GM12864 (cell line): ENCODE data around the gene ELMOD1.
"Not testable (repeated sequence)": the region's sequence is repeated elsewhere in the genome, so short reads cannot be mapped to it uniquely, and the experiment has no call there.

ENCODE experiments used
- DNase-seq: peaks from one replicate; pipeline ENCODE4 v3.0.0-alpha.2; 2011; ENCODE audit warnings: low read depth
- H3K4me3 ChIP-seq: 2 replicates; pipeline ENCODE4 v1.5.1; 2011; ENCODE audit warnings: mild to moderate bottlenecking, low read depth, low read length, control low read depth
- TF ChIP-seq, protein P1 (sequence below): IDR thresholded peaks from 2 replicates; pipeline ENCODE4 v1.5.1; 2011; ENCODE audit warnings: low read depth, mild to moderate bottlenecking, moderate library complexity, low read length, control low read depth, inconsistent platforms; ENCODE audit errors: missing control alignments

ELMOD1 gene

DNA sequence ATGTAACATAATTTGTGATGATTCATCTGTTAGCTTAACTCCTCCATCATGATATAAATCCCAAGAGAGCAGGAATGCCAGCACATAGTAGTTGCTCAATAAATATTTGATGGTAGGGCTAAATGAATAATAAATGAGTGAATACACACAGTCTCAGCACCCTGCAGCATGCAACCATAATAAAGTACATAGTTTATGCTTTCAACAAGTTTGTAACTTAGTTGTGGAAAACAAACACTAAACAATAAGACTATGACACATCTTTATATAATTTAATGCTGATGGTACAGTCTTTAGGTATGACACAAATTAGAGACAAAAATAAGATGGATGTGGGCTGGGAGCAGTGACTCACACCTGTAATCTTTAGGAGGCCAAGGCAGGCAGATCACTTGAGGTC lies 29.3 kb upstream of the ELMOD1 start:
- DNase-seq: no peak
- TF ChIP-seq, protein P1, sequence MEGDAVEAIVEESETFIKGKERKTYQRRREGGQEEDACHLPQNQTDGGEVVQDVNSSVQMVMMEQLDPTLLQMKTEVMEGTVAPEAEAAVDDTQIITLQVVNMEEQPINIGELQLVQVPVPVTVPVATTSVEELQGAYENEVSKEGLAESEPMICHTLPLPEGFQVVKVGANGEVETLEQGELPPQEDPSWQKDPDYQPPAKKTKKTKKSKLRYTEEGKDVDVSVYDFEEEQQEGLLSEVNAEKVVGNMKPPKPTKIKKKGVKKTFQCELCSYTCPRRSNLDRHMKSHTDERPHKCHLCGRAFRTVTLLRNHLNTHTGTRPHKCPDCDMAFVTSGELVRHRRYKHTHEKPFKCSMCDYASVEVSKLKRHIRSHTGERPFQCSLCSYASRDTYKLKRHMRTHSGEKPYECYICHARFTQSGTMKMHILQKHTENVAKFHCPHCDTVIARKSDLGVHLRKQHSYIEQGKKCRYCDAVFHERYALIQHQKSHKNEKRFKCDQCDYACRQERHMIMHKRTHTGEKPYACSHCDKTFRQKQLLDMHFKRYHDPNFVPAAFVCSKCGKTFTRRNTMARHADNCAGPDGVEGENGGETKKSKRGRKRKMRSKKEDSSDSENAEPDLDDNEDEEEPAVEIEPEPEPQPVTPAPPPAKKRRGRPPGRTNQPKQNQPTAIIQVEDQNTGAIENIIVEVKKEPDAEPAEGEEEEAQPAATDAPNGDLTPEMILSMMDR: no peak
- no peak overlapping the region for H3K4me3 ChIP-seq

DNA sequence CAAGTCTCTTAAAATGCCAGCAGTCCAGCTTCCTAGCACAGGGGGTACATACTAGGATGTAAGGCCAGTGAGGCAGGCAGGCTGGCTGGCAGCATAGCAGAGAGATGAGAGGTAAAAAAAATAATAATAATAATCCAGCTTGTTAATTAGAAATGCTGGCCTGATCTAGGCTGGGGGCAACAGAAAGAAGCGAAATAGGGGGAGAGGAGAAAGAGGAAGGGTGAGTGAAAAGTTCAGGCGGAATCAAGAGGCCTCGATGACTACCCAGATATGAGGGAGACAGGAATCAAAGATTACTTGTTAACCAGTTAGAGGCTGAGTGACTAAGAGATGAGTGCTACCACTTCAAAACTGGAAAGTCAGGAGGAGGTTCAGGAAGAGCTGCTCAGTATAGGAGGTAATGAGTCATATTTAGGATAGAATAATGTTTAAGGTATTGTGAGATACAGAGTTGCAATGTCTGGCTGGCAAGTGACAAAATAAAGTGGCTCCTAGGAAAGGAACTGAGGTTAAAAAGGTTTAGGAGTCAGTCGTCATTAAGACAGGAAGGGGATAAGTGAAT lies 28.2 kb upstream of the ELMOD1 start:
- H3K4me3 ChIP-seq: no peak overlapping the region
- DNase-seq: no peak
- TF ChIP-seq, protein P1: no peak

DNA sequence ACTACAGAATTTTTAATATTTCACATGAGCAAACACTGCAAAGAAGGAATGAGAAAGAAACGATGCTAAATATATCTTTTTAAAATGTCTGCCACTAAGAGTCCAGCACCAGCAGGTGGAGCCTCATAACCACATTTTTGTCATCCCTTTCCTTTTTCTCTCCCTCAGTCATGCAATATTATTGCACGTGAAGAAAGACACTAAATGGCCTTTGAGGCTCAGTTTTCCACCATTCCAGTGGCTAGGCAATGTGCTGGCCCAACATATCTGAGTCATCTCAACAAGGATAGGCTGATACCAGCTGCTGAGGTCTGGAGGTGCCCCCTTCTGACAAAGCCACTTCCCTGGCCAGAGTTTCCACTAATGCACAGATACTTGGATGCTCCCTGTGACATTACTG lies 27.2 kb upstream of the ELMOD1 start:
- no peak overlapping the region for H3K4me3 ChIP-seq

DNA sequence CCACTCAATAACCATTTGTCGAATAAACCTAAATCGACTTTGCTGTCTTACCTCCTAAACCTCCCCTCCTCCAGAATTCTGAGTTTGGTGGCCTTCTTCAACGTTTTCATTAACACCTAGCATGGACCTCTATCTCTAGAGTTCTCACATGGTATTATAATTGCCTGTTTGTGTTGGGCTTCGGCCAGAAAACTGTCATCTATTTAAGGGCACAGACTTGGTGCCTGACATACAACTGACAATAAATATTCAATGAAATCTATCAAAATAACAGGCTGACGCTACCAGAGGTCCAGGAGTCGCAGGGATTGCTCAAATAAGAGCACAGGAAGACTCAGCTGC lies 26.1 kb upstream of the ELMOD1 start:
- peak overlapping the region; percentile 62 for H3K4me3 ChIP-seq
- DNase-seq: no peak
- TF ChIP-seq, protein P1: no peak

More for the DNA sequence above, 27.2 kb upstream of the ELMOD1 start:
- TF ChIP-seq, protein P1: peak; percentile 66
- DNase-seq: peak; percentile 33

DNA sequence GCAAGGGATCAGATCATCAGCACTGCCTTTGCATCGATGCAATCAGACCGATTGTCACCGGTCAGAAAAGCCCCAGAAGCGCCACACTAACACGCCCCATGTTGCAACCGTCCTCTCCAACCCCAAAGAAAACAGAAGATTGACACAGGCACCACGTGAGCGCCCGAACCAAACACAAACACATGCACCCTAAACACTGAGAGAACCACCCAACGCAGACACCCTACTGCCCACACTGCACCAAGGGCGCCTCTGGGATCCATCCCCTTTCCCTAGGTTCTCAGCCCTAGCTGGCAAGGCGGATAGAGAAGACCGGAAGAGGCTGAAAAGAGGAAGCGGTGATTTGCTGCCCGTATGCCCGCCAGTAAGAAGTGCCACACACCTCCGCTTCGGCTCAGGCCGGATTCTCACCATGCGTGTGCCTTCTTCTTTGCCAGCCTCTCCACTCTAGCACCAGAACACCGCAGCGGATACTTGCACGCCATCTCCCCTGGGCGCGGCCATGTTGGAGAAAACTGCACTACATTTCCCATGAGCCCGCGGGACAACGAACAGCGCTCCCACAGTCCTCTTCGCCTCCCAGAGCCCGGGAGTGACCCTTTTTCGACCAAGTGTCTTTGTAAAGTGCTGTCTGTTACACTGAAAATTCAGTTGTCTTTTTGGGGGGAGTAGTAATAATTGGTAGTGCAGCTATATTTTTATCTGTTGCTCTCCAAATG lies 25.6 kb upstream of the ELMOD1 start, which contains the start of gene ALKBH8:
Gene ALKBH8 (minus strand): TSS at position 517 of the 719 bp plus-strand sequence. CDS start 4,842 bp downstream, outside the sequence.
- H3K4me3 ChIP-seq: peak within 1 kb of the TSS; percentile 62
- TF ChIP-seq, protein P1: no peak
- peak; percentile 49 for DNase-seq

DNA sequence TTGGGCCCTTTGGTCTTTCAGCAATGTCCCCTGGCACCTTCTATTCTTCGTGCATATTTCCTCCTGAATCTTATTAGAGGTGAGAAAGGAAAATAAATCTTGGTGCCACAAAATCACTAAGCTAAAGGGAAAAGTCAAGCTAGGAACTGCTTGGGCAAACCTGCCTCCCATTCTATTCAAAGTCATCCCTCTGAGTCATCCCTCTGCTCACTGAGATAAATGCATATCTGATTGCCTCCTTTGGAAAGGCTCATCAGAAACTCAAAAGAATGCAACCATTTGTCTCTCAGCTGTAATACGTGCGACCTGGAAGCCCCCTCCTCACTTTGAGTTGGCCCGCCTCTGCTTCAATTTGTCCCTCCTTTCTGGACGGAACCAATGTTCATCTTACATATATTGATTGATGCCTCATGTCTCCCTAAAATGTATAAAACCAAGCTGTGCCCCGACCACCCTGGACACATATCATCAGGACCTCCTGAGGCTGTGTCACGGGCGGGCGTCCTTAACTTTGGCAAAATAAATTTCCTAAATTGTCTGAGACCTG lies 24.9 kb upstream of the ELMOD1 start:
- not testable (repeated sequence) for DNase-seq

DNA sequence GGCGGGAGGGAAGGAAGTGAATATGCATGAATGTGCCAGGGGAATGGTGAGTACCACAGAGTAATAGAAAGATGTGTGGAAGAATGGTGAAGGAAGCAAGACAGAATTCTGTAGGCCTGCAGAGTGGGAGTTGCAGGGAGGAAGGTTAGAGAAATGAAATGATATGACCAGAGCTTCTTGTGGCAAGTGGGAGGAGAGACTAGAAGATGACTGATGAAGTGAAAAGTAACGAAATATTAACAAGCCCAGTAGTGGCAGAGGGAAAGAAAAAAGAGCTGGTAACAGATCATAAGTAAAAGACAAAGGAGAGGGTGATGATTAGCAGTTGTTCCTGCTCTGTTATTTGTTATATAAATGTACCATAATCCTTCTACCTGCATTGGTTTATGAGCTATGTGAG lies 24.4 kb upstream of the ELMOD1 start:
- no peak overlapping the region for H3K4me3 ChIP-seq
- DNase-seq: no peak
- TF ChIP-seq, protein P1: no peak

More for the DNA sequence above, 24.9 kb upstream of the ELMOD1 start:
- H3K4me3 ChIP-seq: peak overlapping the region; percentile 62
